GM12865 (cell line): ENCODE results near the gene HES5.

Source experiments
- DNase-seq: peaks from one replicate; pipeline ENCODE4 v3.0.0; 2010; ENCODE audit warnings: low read depth
- H3K4me3 ChIP-seq: 2 replicates; pipeline ENCODE4 v1.5.1; 2011; ENCODE audit warnings: mild to moderate bottlenecking, low read depth, low read length, control low read depth
- TF ChIP-seq, protein P1 (sequence below): IDR thresholded peaks from 2 replicates; pipeline ENCODE4 v1.5.1; 2011; ENCODE audit warnings: low read length, control low read depth, low read depth, inconsistent platforms; ENCODE audit not compliant: insufficient read depth; ENCODE audit errors: missing control alignments

Gene HES5

DNA sequence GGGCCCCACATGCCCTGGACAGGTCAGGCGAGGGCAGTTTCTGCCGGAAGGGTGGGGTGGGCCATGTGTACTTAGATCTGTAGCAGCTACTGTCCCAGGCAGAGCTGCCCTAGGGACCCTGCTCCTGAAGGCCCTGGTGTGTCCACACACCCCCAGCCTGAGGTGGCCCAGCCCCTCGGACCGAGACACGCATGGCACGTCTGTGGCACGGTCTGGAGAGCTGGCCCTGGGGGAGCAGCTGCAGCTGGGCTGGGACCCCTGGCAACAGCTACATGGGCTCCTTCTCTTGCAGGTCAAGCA lies 28.3 kb downstream of the HES5 start:
- TF ChIP-seq, protein P1, sequence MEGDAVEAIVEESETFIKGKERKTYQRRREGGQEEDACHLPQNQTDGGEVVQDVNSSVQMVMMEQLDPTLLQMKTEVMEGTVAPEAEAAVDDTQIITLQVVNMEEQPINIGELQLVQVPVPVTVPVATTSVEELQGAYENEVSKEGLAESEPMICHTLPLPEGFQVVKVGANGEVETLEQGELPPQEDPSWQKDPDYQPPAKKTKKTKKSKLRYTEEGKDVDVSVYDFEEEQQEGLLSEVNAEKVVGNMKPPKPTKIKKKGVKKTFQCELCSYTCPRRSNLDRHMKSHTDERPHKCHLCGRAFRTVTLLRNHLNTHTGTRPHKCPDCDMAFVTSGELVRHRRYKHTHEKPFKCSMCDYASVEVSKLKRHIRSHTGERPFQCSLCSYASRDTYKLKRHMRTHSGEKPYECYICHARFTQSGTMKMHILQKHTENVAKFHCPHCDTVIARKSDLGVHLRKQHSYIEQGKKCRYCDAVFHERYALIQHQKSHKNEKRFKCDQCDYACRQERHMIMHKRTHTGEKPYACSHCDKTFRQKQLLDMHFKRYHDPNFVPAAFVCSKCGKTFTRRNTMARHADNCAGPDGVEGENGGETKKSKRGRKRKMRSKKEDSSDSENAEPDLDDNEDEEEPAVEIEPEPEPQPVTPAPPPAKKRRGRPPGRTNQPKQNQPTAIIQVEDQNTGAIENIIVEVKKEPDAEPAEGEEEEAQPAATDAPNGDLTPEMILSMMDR, result no peak
- H3K4me3 ChIP-seq, result no peak overlapping the region
- DNase-seq, result no peak

DNA sequence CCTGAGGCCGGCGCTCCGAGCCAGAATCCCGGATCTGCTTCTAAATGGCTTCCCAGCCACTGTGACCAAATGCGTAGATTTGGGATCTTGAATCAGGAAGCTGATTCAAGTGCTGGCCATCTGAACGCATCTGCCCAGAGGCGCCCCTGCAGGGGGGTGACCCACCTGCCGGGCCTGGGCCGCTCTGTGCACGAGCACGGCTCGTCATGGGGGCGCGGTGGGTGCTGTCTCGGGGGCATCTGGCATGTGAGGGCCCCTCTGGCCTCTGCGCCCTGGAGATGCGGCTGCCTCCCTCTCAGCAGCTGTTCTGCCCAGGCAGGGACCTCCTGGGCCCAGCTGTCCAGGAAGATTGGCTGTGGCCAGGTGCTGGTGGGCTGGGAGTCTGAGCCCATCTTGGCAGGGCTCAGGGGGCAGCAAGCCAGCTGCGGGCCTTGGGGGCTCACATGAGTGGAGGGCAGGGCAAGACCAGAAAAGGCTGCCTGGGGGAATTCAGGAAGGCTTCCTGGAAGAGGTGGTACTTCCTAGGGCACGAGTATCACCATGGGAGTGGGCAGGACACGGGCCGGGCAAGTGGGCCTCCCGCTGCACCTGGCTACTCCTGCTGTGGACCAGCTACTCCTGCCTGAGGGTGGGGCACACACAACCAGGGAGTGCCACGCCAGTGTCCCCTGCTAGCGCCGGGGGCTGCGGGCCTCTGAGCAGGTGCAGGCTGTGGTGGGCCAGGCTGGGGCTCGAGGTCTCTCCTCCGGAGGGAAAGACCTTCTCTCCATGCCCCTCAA lies 28.8 kb downstream of the HES5 start:
- no peak overlapping the region for H3K4me3 ChIP-seq
- DNase-seq, result no peak

DNA sequence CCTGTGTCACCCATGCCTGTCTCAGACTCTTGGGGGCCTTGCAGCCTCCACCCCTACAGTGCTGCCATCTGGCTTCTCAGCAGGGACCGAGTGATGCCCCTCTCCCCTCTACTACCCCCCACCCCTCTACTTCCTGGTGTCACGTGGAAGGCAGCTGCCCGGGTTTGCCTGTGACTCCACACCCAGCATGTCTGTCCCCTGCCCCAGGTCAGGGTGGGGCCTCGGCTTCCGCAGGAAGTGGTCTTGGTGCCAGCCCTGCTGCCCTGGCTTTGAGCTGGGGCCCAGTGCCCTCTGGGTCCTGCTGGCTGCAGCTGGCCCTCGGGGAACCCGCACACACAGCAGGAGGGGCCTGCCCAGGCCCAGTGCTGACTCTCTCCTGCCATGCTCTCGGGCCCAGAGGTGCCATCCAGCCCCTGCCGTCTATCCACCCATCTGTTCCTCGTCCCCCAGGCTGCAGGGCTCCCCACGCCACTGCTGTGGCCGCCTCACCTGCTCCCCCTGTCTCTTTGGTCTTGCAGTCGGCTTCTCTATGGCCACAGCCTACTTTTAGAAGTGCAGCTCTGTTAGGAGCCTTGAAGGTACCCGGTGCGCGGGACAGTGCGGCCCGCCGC lies 30.0 kb downstream of the HES5 start:
- DNase-seq, result no peak
- no peak overlapping the region for H3K4me3 ChIP-seq

More for the DNA sequence above, 28.8 kb downstream of the HES5 start:
- TF ChIP-seq, protein P1, result no peak

DNA sequence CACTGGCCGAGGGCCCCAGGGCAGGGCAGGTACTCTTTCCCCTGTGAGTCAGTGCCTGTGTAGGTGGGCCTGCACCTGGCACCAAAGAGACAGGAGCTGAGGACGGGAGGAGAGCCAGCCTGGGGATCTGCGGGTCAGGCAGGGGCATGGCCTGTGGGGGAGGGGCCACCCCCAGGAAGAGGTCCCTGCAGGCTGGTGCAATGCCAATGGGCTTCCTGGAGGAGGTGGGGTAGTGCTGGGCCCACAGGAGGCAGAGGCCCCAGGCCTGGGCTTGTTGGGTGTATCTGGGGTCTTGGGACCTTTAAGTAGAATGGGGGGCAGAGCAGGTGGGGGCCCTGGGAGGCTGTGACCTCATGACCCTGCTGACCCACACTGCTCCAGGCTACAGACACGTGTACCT lies 30.8 kb downstream of the HES5 start:
- no peak for DNase-seq
- TF ChIP-seq, protein P1, result no peak
- H3K4me3 ChIP-seq, result no peak overlapping the region

More for the DNA sequence above, 30.0 kb downstream of the HES5 start:
- TF ChIP-seq, protein P1, result no peak

DNA sequence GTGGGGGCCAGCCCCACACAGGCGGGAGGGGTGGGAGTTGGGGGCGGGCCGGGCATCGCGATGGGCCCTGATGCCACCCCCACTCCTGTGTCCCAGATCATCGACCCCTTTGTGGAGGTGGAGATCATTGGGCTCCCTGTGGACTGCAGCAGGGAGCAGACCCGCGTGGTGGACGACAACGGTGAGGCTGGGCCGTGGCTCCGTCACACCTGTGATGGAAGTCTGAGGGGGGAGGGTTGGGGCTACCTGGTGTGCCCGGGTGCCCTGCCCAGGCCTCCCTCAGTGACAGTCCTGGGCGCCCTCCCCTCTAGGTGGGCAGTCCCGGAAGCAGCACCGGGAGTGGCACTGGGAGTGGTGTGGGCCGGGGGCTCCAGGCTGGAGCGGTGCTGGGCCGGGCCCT lies 31.4 kb downstream of the HES5 start:
- TF ChIP-seq, protein P1, result no peak
- H3K4me3 ChIP-seq, result no peak overlapping the region
- no peak for DNase-seq

DNA sequence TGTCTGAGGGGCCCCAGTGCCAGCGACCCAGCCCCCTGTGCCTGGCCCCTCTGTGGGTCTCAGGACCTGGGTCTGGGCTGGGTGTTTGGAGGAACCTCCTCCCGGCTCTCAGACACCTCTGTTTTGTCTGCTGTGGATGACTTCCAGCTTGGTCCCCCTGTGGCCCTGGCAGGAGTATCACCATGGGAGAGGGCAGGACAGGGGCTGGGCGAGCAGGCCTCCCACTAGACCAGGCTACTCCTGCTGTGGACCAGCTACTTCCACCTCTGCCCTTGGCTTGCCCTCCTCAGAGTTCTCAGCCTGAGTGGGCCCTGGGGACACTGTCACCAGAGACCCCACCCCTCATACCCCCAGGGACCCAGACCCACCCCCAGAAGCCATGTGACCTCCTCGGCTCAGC lies 32.2 kb downstream of the HES5 start:
- TF ChIP-seq, protein P1, result no peak
- no peak for DNase-seq
- H3K4me3 ChIP-seq, result no peak overlapping the region
